GDM1 (cell line): ENCODE measurements around the gene NCOA6.

ENCODE experiments used
- DNase-seq: peaks from one replicate; lab custom pipeline; 2025; lab: John Stamatoyannopoulos, UW

Gene NCOA6

GRCh38 chr20:34825530-34826362, at the start of gene NCOA6:
Gene NCOA6 (minus strand): TSS chr20:34825651. CDS start chr20:34782355, 43,296 bp downstream.
- peak; percentile 75 for DNase-seq

- peak; percentile 70 for DNase-seq
Measured at GRCh38 chr20:34874094-34874654, 48.7 kb upstream of the NCOA6 start.

GRCh38 chr20:34873583-34874093, 48.2 kb upstream of the NCOA6 start:
- no peak for DNase-seq

- DNase-seq = peak; percentile 46
Measured at GRCh38 chr20:34872622-34873224, 47.3 kb upstream of the NCOA6 start, which contains the start of gene GGT7. Gene GGT7 (minus strand): TSS chr20:34872856. CDS start chr20:34872815, 41 bp downstream.

GRCh38 chr20:34871966-34872621, 46.6 kb upstream of the NCOA6 start:
- DNase-seq = no peak

- no peak for DNase-seq
Measured at GRCh38 chr20:34871320-34871926, 46.0 kb upstream of the NCOA6 start.

GRCh38 chr20:34864216-34864615, 38.8 kb upstream of the NCOA6 start:
- DNase-seq = no peak

GRCh38 chr20:34863421-34863965, 38.0 kb upstream of the NCOA6 start:
- DNase-seq = no peak

GRCh38 chr20:34862724-34863123, 37.3 kb upstream of the NCOA6 start:
- DNase-seq = no peak

GRCh38 chr20:34861386-34862084, 36.1 kb upstream of the NCOA6 start:
- DNase-seq = no peak

- DNase-seq = no peak
Measured at GRCh38 chr20:34859826-34860545, 34.5 kb upstream of the NCOA6 start.

- no peak for DNase-seq
Measured at GRCh38 chr20:34859367-34859766, 33.9 kb upstream of the NCOA6 start.

GRCh38 chr20:34852298-34852697, 26.8 kb upstream of the NCOA6 start:
- DNase-seq = no peak

GRCh38 chr20:34850969-34851368, 25.5 kb upstream of the NCOA6 start:
- DNase-seq = no peak

GRCh38 chr20:34849778-34850177, 24.3 kb upstream of the NCOA6 start:
- no peak for DNase-seq

- no peak for DNase-seq
Measured at GRCh38 chr20:34848597-34848996, 23.1 kb upstream of the NCOA6 start.

GRCh38 chr20:34843421-34843820, 18.0 kb upstream of the NCOA6 start:
- DNase-seq = no peak

GRCh38 chr20:34842143-34842542, 16.7 kb upstream of the NCOA6 start:
- no peak for DNase-seq

GRCh38 chr20:34834459-34834893, 9.0 kb upstream of the NCOA6 start:
- no peak for DNase-seq

GRCh38 chr20:34831936-34832335, 6.5 kb upstream of the NCOA6 start:
- peak; percentile 2 for DNase-seq
